HuH-7 (cell line): ENCODE results near the gene TRPM3.

ENCODE experiments used
- DNase-seq: peaks from one replicate; pipeline ENCODE4 v3.0.0; 2011; ENCODE audit warnings: low spot score

Gene TRPM3

GRCh38 chr9:70480405-70480980, 640.9 kb downstream of the TRPM3 start:
- DNase-seq: no peak

- DNase-seq: no peak
Measured at GRCh38 chr9:70479880-70480291, 641.5 kb downstream of the TRPM3 start.
